ENCODE results near the gene SLC11A2. TPM values are rescaled to one million over a fixed set of nuclear protein-coding genes. Genes with fewer than 3 reads are reported as not detected.

SLC11A2 gene
- total and polyA plus RNA-seq, 2 of the 4 experiments (the other 2 are of a cell fraction), result 28.0 to 45.3 TPM

DNA sequence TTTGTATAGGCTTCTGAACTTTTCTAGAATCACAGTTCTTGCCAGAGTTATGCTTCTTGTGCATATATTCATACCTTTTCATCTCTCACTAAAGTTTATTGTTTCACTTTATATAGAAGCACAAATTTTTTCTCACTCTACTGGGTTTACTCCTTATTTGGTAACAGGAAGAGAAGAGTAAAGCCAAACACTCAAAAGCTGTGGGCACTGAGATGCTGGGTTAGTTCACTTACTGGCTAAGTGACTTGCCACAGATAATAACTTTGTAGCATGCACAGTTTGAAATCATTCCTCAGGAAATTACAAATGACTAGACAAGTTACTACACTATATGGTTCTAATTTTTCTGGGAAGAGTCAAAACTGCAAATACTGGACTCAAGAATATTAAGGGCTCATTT is 66.1 kb downstream of the SLC11A2 start:
- no peak overlapping the region for H4K8ac ChIP-seq (ENCODE audit: low read depth in 2 of 2, low read length in 2 of 2)
- no peak overlapping the region for H3K27ac ChIP-seq (ENCODE audit: insufficient read depth, low read length)
- no peak for TF ChIP-seq MXI1 (IDR thresholded peaks at IDR 0.05; ENCODE audit: borderline replicate concordance, low read depth, low read length)
- TF ChIP-seq, protein P1, sequence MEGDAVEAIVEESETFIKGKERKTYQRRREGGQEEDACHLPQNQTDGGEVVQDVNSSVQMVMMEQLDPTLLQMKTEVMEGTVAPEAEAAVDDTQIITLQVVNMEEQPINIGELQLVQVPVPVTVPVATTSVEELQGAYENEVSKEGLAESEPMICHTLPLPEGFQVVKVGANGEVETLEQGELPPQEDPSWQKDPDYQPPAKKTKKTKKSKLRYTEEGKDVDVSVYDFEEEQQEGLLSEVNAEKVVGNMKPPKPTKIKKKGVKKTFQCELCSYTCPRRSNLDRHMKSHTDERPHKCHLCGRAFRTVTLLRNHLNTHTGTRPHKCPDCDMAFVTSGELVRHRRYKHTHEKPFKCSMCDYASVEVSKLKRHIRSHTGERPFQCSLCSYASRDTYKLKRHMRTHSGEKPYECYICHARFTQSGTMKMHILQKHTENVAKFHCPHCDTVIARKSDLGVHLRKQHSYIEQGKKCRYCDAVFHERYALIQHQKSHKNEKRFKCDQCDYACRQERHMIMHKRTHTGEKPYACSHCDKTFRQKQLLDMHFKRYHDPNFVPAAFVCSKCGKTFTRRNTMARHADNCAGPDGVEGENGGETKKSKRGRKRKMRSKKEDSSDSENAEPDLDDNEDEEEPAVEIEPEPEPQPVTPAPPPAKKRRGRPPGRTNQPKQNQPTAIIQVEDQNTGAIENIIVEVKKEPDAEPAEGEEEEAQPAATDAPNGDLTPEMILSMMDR (conservative IDR thresholded peaks at IDR 0.05; ENCODE audit: low read depth, low read length), result no peak
- H4K20me1 ChIP-seq (ENCODE audit: insufficient read depth, low read length), result no peaks in the 10 kb centered on the region
- H3K4me2 ChIP-seq (ENCODE audit: low read depth, low read length), result no peak overlapping the region
- H2BK20ac ChIP-seq (ENCODE audit: low read depth, low read length), result no peak overlapping the region
- H2AK5ac ChIP-seq (ENCODE audit: low read depth, low read length), result no peak overlapping the region
- no peak overlapping the region for H3K18ac ChIP-seq (ENCODE audit: low read depth, low read length)
- intact Hi-C loops (cut with micrococcal nuclease), result no loop called here
- no peaks in the 10 kb centered on the region for H3K9me3 ChIP-seq (ENCODE audit: control insufficient read depth, insufficient read depth, low read length)
- no peaks in the 10 kb centered on the region for H3K27me3 ChIP-seq (ENCODE audit: control insufficient read depth, insufficient read depth, low read length)
- no peak overlapping the region for H3K9ac ChIP-seq (ENCODE audit: low read depth, low read length)
- H3K79me1 ChIP-seq (ENCODE audit: low read depth in 1 of 2, low read length in 2 of 2), result no peaks in the 10 kb centered on the region
- peak; percentile 43 for DNase-seq
- in situ Hi-C loops (cut with MboI; ENCODE audit: low sequenced_read_pairs), result no loop called here
- no peak overlapping the region for H3K4ac ChIP-seq (ENCODE audit: low read depth, low read length)
- peak overlapping the region; percentile 16 for H2BK5ac ChIP-seq (ENCODE audit: low read depth, low read length, poor library complexity, severe bottlenecking)
- peak; percentile 28; the same call in 1 of the 2 replicates for ATAC-seq (ENCODE audit: low read depth)
- H4K91ac ChIP-seq (ENCODE audit: insufficient read depth, low read depth, low read length), result no peak overlapping the region
- H3K4me3 ChIP-seq (ENCODE audit: insufficient read depth, low read depth, low read length), result no peak overlapping the region
- POLR2A ChIA-PET (ENCODE audit: unreplicated experiment), result interaction anchor here (0.5 kb wide), 1 partner anchor 30 kb away, joined by 3 read pairs; no protein-coding TSS in a partner anchor
- H3K4me1 ChIP-seq (ENCODE audit: control insufficient read depth, insufficient read depth, low read length), result peaks cover 5% of the 10 kb centered on the region; the same call in 1 of the 2 replicates
- dilution Hi-C loops (cut with HindIII; ENCODE audit: low sequenced_read_pairs, unreplicated experiment), result no loop called here
- peaks cover 9% of the 10 kb centered on the region for H3K9me1 ChIP-seq (ENCODE audit: insufficient read depth, low read length)
- H2AFZ ChIP-seq (replicated peaks; ENCODE audit: low read length, poor library complexity), result no peak overlapping the region
- no TSS peak for BruUV-seq (replicated peaks)
- H4K5ac ChIP-seq (ENCODE audit: low read depth, low read length), result no peak overlapping the region
- H2BK15ac ChIP-seq (ENCODE audit: low read depth, low read length), result no peak overlapping the region
- H3K14ac ChIP-seq (replicated peaks; ENCODE audit: low read depth, low read length), result no peak overlapping the region
- H3K23ac ChIP-seq (ENCODE audit: low read depth, low read length), result no peak overlapping the region
- no peaks in the 10 kb centered on the region for H3K36me3 ChIP-seq (ENCODE audit: control insufficient read depth, insufficient read depth, low read length)
- no peak overlapping the region for H3K56ac ChIP-seq (ENCODE audit: extremely low read depth, insufficient read depth, low read length)
- H2BK120ac ChIP-seq (ENCODE audit: low read depth, low read length), result no peak overlapping the region
- CTCF ChIA-PET, result interaction anchor here (0.6 to 0.7 kb wide), 2 partner anchors 41 to 195 kb away, joined by 3 to 4 read pairs; no protein-coding TSS in a partner anchor
- H2AK9ac ChIP-seq (replicated peaks; ENCODE audit: low read depth, low read length, poor library complexity), result no peak overlapping the region
